Activated CD8-positive, alpha-beta memory T cell treated with anti-CD3 and anti-CD28 coated beads, Interleukin-2, amount 10 ng/mL, durations not matched to agents 7 days and 5 days (primary cell): Measurements from ENCODE around the gene GSC2. TPM values are rescaled to one million over a fixed set of nuclear protein-coding genes. Genes with fewer than 3 reads are reported as not detected.

Experiments used
- ATAC-seq: fragments of 150-1000 bp; cut with Tn5 transposase; one replicate; pipeline ENCODE4 v1.10.0; 2021; ENCODE audit warnings: moderate library complexity
- CTCF ChIA-PET: fragments of 350-600 bp; sonication (Branson Sonifier 250); formaldehyde crosslinking; loops from one replicate; lab custom pipeline; 2021; ENCODE audit warnings: antibody characterized with exemption; lab: Charles Lee
- DNase-seq: peaks from one replicate; pipeline ENCODE4 v3.0.0-alpha.2; 2020
- H3K27ac Mint-ChIP-seq: one replicate; pipeline ENCODE4 v1.8.0; 2021; ENCODE audit warnings: mild to moderate bottlenecking, mixed read lengths
- H3K27me3 Mint-ChIP-seq: one replicate; pipeline ENCODE4 v1.8.0; 2021; ENCODE audit warnings: mixed read lengths
- H3K36me3 Mint-ChIP-seq: one replicate; pipeline ENCODE4 v1.8.0; 2021; ENCODE audit warnings: mild to moderate bottlenecking, mixed read lengths
- H3K4me1 Mint-ChIP-seq: one replicate; pipeline ENCODE4 v1.8.0; 2021; ENCODE audit warnings: mixed read lengths
- H3K4me3 Mint-ChIP-seq: one replicate; pipeline ENCODE4 v1.8.0; 2021; ENCODE audit warnings: mild to moderate bottlenecking, moderate library complexity, mixed read lengths
- H3K9me3 Mint-ChIP-seq: one replicate; pipeline ENCODE4 v1.8.0; 2022; ENCODE audit warnings: low read depth, mixed read lengths
- total RNA-seq, 2 experiments: library from RNA; stranded (reverse); gene quantifications; one replicate each; pipeline ENCODE4 v1.2.3, GENCODE V29; 2021

Gene GSC2
- total RNA-seq, 2 experiments from 2014 or later: not detected

DNA sequence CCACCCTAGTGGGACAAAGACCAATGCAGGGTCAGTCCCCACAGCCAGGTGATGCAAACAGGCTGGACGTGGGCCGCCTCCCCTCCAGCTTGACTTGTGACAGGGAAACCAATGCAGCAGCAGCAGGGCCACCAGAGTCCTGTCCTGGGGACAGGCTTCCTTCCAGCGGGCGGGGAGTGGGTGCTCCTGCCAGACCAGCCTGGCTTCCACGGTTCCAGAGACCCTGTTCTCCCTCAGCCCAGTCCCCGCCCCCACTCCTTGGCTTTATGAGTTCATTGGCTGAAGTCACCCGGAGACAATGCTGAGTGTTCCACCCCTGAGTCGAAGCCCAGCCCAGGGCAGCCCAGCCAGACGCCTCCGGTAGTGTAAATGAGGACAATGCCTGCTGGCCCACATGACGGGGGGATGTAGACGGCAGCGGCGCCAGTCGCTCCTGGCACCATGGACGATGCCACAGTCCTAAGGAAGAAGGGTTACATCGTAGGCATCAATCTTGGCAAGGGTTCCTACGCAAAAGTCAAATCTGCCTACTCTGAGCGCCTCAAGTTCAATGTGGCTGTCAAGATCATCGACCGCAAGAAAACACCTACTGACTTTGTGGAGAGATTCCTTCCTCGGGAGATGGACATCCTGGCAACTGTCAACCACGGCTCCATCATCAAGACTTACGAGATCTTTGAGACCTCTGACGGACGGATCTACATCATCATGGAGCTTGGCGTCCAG lies 19.0 kb downstream of the GSC2 start, which contains the start of gene TSSK2:
TSSK2 (plus strand) TSS at position 350 of the 726 bp plus-strand sequence; CDS start at position 442, 92 bp downstream.
- no peak within 1 kb of the TSS for H3K27ac Mint-ChIP-seq
- no peak for ATAC-seq
- no peak for DNase-seq
- no peaks in the 10 kb centered on the region for H3K9me3 Mint-ChIP-seq
- no peaks in the 10 kb centered on the region for H3K27me3 Mint-ChIP-seq
- H3K4me1 Mint-ChIP-seq: no peaks in the 10 kb centered on the region
- peaks cover 8% of the 10 kb centered on the region for H3K36me3 Mint-ChIP-seq
- CTCF ChIA-PET: no interaction called here
- H3K4me3 Mint-ChIP-seq: no peak within 1 kb of the TSS

DNA sequence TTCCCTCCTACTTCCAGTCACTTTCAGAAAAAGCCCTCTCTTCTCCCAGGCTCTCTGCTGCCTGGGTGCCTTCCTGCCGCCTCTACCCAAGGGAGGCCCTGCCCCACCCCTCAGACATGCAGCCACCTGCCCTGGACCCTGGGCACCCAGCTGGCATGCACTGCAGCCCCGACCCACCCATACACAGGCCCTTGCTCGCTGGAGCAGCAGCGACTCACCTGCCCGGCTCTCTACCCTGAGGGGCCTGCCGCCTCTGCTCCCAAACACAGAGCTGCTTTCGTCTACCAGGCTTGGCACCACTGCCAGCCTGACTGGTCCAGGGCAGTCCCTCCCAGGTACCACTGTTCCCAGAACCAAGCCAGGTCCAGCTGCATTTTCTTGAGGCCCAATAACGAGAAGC lies 20.2 kb downstream of the GSC2 start:
- H3K4me1 Mint-ChIP-seq: no peaks in the 10 kb centered on the region
- DNase-seq: no peak
- no peaks in the 10 kb centered on the region for H3K27me3 Mint-ChIP-seq
- no peak overlapping the region for H3K4me3 Mint-ChIP-seq
- ATAC-seq: no peak
- no peak overlapping the region for H3K27ac Mint-ChIP-seq
- H3K36me3 Mint-ChIP-seq: peaks cover 2% of the 10 kb centered on the region
- H3K9me3 Mint-ChIP-seq: no peaks in the 10 kb centered on the region
- CTCF ChIA-PET: no interaction called here

DNA sequence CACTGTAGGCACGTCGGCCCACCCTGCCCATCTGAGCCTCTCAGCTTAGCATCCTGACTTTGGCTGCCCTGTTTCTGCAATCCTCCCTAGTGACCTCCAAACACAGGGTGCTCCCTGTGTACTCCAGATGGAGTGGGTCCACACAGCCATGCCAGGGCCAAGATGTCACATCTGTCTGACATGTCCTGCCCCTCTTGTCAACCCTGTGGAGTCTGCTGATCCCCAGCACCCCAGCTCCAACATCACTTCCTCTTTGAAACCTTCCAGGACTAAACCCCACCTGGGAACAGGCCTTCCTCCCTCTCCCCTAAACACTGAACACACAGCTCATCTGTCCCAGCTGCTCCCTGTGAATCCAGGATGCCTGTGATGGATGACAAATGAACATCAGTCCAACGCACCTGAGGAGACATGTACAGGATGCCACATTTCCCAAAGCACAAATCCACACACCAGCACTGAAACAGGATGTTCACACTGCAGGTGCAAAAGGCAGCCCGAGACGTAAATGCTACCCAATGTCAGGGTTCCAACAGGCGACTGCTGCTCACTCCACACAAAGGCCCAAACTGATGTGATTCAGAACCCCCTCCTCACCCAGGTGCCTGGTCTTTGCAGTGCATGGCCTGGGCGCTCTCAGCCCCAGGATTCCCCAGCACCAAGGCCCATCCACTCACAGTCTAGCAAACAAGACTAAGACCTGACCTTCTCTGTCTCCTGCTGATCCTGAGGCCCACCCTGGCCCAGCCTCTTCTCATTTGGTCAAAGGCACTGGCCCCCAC lies 21.0 kb downstream of the GSC2 start:
- no peak overlapping the region for H3K4me3 Mint-ChIP-seq
- no peak for ATAC-seq
- CTCF ChIA-PET: no interaction called here
- H3K4me1 Mint-ChIP-seq: no peaks in the 10 kb centered on the region
- H3K9me3 Mint-ChIP-seq: no peaks in the 10 kb centered on the region
- H3K27me3 Mint-ChIP-seq: peaks cover under 1% of the 10 kb centered on the region
- peaks cover 2% of the 10 kb centered on the region for H3K36me3 Mint-ChIP-seq
- no peak for DNase-seq
- H3K27ac Mint-ChIP-seq: no peak overlapping the region

DNA sequence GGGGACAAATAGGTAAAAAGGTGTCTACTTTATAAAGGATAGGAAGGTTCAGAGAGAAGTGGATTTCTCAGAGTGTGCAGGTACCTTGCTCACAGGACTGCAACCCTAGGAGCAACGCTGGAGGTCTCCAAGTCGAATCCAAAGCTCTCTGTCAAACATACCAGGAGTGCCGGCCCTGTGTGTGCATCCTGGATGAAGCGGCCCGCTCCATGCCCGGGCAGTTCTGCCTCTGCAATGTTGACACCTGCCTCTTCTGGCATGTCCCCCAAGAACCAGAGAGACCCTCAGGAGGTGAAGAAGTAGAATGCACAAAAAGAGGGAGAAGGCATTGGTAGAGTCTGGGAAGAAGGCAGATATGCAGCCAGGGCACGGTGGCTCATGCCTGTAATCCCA lies 22.1 kb downstream of the GSC2 start:
- ATAC-seq: no peak
- peaks cover 2% of the 10 kb centered on the region for H3K36me3 Mint-ChIP-seq

DNA sequence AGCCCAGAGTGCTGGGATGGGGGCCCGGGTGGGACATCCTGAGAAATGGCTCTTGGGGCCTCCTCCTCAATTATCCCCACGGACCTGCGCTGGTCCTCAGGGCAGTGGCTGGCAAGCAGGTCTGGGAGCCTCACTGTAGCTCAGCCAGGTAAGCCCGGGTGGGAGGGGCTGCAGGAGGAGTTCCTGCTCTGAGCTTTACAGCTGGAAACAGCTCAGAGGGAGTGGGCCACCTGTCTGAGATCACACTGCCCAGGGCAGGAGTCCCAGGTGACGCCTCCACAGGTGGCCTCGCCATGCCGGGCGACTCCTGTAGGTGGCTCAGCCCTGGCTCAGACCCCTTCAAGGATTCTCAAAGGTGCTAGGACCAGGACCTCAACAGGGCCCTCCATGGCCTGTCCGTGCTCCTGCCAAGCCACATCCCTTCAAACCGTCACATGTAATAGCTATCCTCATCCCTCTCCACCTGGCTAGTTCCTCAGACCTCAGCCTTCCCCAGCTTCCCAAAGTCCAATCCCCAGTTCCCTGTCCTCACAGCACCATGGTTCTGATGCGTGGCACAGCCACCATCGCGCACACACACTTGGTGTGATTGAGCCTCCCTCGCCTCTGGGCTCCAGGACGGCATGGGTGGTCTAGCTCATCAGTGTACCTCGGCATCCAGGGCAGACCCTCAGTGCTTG lies 22.6 kb downstream of the GSC2 start:
- no peak for DNase-seq
- Mint-ChIP-seq H3K36me3 (peaks cover 2% of the 10 kb centered on the region), H3K4me3 (no peak overlapping the region), H3K9me3 (no peaks in the 10 kb centered on the region), H3K27me3 (peaks cover 3% of the 10 kb centered on the region), H3K27ac (no peak overlapping the region), H3K4me1 (peaks cover 3% of the 10 kb centered on the region)
- CTCF ChIA-PET: interaction anchor here (0.9 kb wide), 1 partner anchor 17 kb away, joined by 3 read pairs; the partner anchor contains the start of gene ESS2
- no peak for ATAC-seq

More for the DNA sequence above, 22.1 kb downstream of the GSC2 start:
- no peak overlapping the region for H3K4me3 Mint-ChIP-seq
- H3K4me1 Mint-ChIP-seq: no peaks in the 10 kb centered on the region
- no peaks in the 10 kb centered on the region for H3K9me3 Mint-ChIP-seq
- DNase-seq: no peak
- H3K27ac Mint-ChIP-seq: no peak overlapping the region
- H3K27me3 Mint-ChIP-seq: peaks cover 3% of the 10 kb centered on the region
- CTCF ChIA-PET: interaction anchor here (0.9 kb wide), 1 partner anchor 16 kb away, joined by 3 read pairs; the partner anchor contains the start of gene ESS2

DNA sequence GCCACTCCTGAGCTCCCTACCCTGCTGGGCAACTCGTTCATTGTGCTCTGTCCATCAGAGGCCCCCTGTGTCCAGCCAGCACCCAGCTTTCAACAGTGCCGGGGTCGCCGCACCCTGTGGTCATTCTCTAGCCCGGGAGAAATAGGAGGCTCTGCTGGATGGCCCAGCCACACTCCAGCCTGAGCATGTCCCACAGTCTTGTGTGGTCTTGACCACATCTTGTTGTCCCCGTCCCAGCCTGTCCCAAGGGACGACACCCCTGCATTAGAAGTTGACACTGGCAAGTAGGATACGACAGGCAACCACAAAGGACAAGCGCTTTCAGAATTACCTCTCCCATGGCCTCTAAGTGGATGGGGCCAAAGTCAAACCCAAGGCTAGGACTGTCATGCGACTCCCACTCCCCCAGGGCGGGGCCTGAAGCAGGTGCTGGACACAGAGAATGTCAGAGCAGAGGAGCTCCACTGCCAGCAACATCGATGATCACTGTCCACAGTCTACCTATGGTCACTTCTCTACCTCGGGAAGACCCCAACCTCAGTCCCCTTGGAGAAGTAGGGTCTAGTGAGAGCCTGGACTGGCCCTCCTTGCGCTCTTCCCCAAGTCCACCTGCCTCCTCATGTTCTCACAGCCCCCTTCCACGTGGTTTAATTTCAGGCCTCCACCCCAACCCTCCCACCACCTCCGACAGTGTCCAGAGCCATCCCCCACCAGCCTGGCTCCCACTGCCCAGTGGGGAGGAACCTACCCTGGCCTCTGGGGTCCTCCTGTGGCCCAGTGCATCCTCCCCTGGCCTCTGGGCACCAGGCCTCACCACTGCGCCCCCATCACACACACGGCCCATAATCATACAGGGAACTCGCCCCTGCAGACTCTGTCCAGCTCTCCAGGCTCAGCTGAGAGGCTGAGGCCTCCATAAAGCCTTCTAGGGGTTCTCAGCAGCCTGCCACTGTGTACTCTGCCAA lies 23.5 kb downstream of the GSC2 start:
- DNase-seq (no peak), ATAC-seq (no peak)
- Mint-ChIP-seq H3K9me3 (no peaks in the 10 kb centered on the region), H3K27ac (no peak overlapping the region), H3K36me3 (peaks cover 2% of the 10 kb centered on the region), H3K27me3 (peaks cover 3% of the 10 kb centered on the region), H3K4me3 (no peak overlapping the region), H3K4me1 (peaks cover 3% of the 10 kb centered on the region)
- CTCF ChIA-PET: no interaction called here

DNA sequence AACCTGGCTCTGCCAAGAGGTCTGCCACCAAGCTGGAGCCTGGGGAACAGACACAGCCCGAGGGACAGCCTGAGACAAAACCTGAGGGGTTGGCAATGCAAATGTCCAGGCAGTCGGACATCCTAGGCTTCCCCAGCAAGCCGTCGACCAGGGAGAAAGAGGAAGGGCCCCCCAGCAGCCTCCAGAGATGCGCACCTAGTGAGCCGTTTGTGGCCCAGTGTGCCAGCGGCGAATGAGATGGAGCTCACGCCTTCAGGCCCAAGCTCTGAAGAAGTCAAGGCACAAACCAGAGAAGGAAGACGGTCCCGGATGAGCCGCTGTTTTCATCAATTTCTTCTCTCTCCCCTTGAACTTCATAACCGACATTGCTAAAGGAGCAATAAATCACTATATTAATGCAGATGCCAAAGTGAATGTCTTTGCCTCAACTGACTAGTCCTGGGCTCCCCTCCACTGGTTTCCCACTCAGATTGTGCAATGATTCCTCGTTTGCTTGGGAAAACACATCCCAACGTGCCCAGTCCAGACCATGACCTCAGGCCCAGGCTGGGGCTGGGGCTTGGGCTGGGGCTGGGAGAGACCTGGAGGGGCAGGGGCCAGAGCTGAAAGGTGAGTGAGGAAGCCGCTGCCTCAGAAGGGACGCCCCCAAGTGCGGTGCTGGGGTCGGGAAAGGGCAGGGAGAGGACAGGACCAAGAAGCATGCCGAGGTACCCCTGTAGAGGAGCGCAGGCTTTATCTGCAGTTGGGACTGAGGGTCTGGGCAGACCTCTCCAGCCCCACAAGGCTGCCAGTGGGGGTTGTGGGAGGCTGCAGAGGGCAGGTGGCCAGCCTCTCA lies 24.4 kb downstream of the GSC2 start:
- Mint-ChIP-seq H3K9me3 (no peaks in the 10 kb centered on the region), H3K27ac (no peak overlapping the region), H3K4me1 (peaks cover 10% of the 10 kb centered on the region), H3K36me3 (no peaks in the 10 kb centered on the region), H3K27me3 (peaks cover 3% of the 10 kb centered on the region), H3K4me3 (no peak overlapping the region)
- no peak for ATAC-seq
- CTCF ChIA-PET: no interaction called here
- DNase-seq: no peak

DNA sequence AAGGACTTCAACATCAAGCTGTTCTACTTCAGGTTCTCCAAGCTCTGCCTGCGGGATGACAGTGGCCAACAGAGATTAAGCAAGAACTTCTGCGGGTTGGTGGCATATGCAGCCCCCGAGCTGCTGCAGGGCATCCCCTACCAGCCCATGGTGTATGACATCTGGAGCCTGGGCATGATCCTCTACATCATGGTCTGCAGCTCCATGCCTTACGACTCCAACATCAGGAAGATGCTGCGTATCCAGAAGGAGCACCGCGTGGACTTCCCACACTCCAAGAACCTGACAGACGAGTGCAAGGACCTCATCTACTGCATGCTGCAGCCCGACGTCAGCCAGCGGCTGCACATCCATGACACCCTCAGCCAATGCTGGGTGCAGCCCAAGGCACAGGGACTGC lies 25.1 kb downstream of the GSC2 start:
- Mint-ChIP-seq H3K9me3 (no peaks in the 10 kb centered on the region), H3K4me1 (peaks cover 16% of the 10 kb centered on the region), H3K36me3 (no peaks in the 10 kb centered on the region), H3K27ac (no peak overlapping the region), H3K27me3 (peaks cover 3% of the 10 kb centered on the region), H3K4me3 (no peak overlapping the region)
- DNase-seq: no peak
- no peak for ATAC-seq
- CTCF ChIA-PET: no interaction called here

DNA sequence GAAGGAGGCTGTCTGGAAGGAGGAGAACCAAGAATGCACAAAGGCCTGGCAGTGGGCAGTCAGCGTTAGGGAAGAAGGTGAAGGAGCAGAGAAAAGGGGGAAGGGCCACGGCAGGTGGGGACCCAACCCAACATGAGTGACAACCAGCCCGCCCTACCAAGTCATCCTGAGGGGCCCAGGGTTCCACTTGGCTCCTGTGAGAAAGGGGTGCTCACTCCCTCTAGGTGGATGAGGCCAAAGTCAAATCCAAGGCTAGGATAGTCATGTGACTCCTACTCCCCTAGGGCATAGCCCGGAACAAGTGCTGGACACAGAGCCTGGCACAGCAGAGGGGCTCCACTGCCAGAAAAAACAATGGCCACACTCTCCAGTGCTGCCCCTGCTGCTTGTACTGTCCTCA lies 25.7 kb downstream of the GSC2 start:
- H3K4me1 Mint-ChIP-seq: peaks cover 21% of the 10 kb centered on the region
- DNase-seq (no peak), ATAC-seq (no peak)
- H3K36me3 Mint-ChIP-seq: no peaks in the 10 kb centered on the region
- no peak overlapping the region for H3K4me3 Mint-ChIP-seq
- H3K27ac Mint-ChIP-seq: no peak overlapping the region
- CTCF ChIA-PET: no interaction called here
- H3K27me3 Mint-ChIP-seq: peaks cover 3% of the 10 kb centered on the region
- no peaks in the 10 kb centered on the region for H3K9me3 Mint-ChIP-seq

DNA sequence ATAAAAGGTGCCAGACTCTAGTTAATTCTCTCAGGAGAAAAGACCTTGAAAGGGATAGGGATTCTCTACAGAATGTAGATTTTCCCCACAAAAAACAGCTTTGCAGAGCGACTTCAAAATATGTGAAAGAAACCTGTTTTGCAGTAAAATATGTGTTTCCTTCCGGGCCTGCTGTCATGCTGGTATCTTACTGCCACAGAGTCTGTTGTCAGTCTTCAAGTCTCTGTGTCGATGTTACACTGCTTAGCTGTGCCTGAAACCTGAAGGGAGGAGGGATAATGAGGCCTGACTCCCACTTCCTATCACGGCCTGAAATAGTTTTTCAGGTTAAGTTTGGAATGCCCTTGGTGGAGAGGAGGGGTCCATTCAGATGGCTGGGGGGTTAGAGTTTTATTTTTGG lies 26.2 kb downstream of the GSC2 start:
- no peak overlapping the region for H3K27ac Mint-ChIP-seq
- CTCF ChIA-PET: no interaction called here
- H3K9me3 Mint-ChIP-seq: no peaks in the 10 kb centered on the region
- H3K4me3 Mint-ChIP-seq: no peak overlapping the region
- DNase-seq: no peak
- no peaks in the 10 kb centered on the region for H3K36me3 Mint-ChIP-seq
- H3K4me1 Mint-ChIP-seq: peaks cover 24% of the 10 kb centered on the region
- ATAC-seq: no peak
- peaks cover 3% of the 10 kb centered on the region for H3K27me3 Mint-ChIP-seq

DNA sequence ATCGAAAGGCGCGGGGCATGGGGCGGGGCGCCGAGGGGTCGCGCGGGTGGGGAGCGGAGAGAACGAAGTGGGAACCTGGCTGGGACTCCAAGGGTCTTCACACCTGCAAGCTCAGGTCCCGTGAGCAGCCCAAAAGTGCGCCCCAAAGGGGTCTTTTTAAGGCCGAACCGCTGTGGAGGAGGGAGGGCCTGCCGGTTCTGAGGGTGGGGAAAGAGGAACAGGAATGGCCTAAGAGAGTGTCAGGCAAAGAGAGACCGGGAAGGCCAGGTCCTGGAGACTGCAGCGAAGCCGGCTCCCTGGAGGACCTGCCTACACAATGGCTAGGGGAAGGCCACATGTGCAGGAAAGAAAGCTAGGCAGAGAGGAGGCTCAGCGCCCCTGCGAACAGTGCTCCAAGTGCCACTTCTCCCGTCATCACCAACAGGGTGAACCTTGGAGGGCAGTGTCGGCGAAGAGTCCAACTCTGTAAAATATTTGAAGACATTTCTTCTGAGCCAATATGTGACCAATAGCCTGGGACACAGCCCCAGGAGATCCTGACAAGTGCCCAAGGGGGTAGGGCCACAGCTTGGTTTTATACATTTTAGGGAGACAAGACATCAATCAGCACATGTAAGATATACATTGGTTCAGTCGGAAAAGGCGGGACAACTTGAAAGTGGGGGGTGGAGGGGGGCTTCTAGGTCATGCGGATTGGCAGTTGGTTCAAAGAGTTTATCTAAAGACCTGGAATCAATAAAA lies 27.2 kb downstream of the GSC2 start:
- H3K27ac Mint-ChIP-seq: peak overlapping the region; percentile 78

More for the DNA sequence above, 27.2 kb downstream of the GSC2 start:
- ATAC-seq: no peak
- peaks cover 32% of the 10 kb centered on the region for H3K4me1 Mint-ChIP-seq
- CTCF ChIA-PET: interaction anchor here (0.6 to 1.2 kb wide), 4 partner anchors 22 to 911 kb away, joined by 3 to 5 read pairs (median 3); partner anchors contain the start of genes ESS2 and SLC25A1
- peaks cover 3% of the 10 kb centered on the region for H3K27me3 Mint-ChIP-seq
- DNase-seq: no peak
- peak overlapping the region; percentile 87 for H3K4me3 Mint-ChIP-seq
- no peaks in the 10 kb centered on the region for H3K36me3 Mint-ChIP-seq
- no peaks in the 10 kb centered on the region for H3K9me3 Mint-ChIP-seq
